Smooth muscle cell (in vitro differentiated cells): ENCODE measurements around the gene PHOX2A. TPM values are rescaled to one million over a fixed set of nuclear protein-coding genes. Genes with fewer than 3 reads are reported as not detected.
A peak's percentile ranks its signal among the peaks of the same experiment; 100 is the strongest.

Experiments
- DNase-seq: peaks from one replicate; lab custom pipeline; 2025; ENCODE audit not compliant: unreplicated experiment; lab: John Stamatoyannopoulos, UW
- H2AFZ ChIP-seq: fragments of 200-600 bp; sonication (generic); 2 replicates; pipeline ENCODE4 v1.6.0; 2016; ENCODE audit warnings: antibody characterized with exemption, low read depth, mild to moderate bottlenecking
- H3F3A ChIP-seq: fragments of 200-600 bp; sonication (generic); 2 replicates; pipeline ENCODE4 v1.6.0; 2017; ENCODE audit warnings: antibody characterized with exemption, low read depth
- H3K27ac ChIP-seq: fragments of 200-600 bp; sonication (generic); 2 replicates; pipeline ENCODE4 v1.5.1; 2016; ENCODE audit warnings: low read depth, mild to moderate bottlenecking
- H3K27me3 ChIP-seq: fragments of 200-600 bp; sonication (generic); 2 replicates; pipeline ENCODE4 v1.6.1; 2016; ENCODE audit warnings: low read depth, mild to moderate bottlenecking
- H3K36me3 ChIP-seq: fragments of 200-600 bp; sonication (generic); 2 replicates; pipeline ENCODE4 v1.5.1; 2016; ENCODE audit warnings: low read depth
- H3K4me1 ChIP-seq: fragments of 200-600 bp; sonication (generic); 2 replicates; pipeline ENCODE4 v1.5.1; 2016; ENCODE audit warnings: low read depth
- H3K4me2 ChIP-seq: fragments of 200-600 bp; sonication (generic); 2 replicates; pipeline ENCODE4 v1.6.0; 2016; ENCODE audit warnings: mild to moderate bottlenecking
- H3K4me3 ChIP-seq: fragments of 200-600 bp; sonication (generic); 2 replicates; pipeline ENCODE4 v1.5.1; 2016; ENCODE audit warnings: mild to moderate bottlenecking
- H3K79me2 ChIP-seq: fragments of 200-600 bp; sonication (generic); 2 replicates; pipeline ENCODE4 v1.6.0; 2016; ENCODE audit warnings: low read depth, mild to moderate bottlenecking
- H3K9ac ChIP-seq: fragments of 200-600 bp; sonication (generic); 2 replicates; pipeline ENCODE4 v1.6.0; 2016; ENCODE audit warnings: low read depth
- H3K9me3 ChIP-seq: fragments of 200-600 bp; sonication (generic); replicated peaks from 2 replicates; pipeline ENCODE4 v1.5.1; 2016; ENCODE audit warnings: low read depth
- H4K20me1 ChIP-seq: fragments of 200-600 bp; sonication (generic); 2 replicates; pipeline ENCODE4 v1.6.0; 2016; ENCODE audit warnings: low read depth
- WGBS: methylation state at CpG from one replicate; pipeline ENCODE4 v1.1.7; 2016; ENCODE audit warnings: low lambda C conversion rate; 5-methylcytosine and 5-hydroxymethylcytosine counted together
- polyA plus RNA-seq: library from polyadenylated mRNA; unstranded; fragments of >200 nt; fragmentation: Nextera tagmentation; extraction: Ambion mirVana; gene quantifications from 2 replicates; pipeline ENCODE4 v1.2.1, GENCODE V29; 2016
- total RNA-seq: library from RNA; depleted of rRNA; stranded (reverse); fragments of >200 nt; gene quantifications from 2 replicates; pipeline ENCODE4 v1.2.3, GENCODE V29; 2014
- TF ChIP-seq, protein P1 (sequence below): fragments of 200-600 bp; sonication (generic); IDR thresholded peaks from 2 replicates; pipeline ENCODE4 v1.5.1; 2017; ENCODE audit warnings: borderline replicate concordance, mild to moderate bottlenecking, antibody characterized with exemption; ENCODE audit not compliant: insufficient read depth, poor library complexity, severe bottlenecking

The PHOX2A gene
- total and polyA plus RNA-seq, 2 experiments from 2014 or later, result 0.13 TPM; not detected in 1

DNA sequence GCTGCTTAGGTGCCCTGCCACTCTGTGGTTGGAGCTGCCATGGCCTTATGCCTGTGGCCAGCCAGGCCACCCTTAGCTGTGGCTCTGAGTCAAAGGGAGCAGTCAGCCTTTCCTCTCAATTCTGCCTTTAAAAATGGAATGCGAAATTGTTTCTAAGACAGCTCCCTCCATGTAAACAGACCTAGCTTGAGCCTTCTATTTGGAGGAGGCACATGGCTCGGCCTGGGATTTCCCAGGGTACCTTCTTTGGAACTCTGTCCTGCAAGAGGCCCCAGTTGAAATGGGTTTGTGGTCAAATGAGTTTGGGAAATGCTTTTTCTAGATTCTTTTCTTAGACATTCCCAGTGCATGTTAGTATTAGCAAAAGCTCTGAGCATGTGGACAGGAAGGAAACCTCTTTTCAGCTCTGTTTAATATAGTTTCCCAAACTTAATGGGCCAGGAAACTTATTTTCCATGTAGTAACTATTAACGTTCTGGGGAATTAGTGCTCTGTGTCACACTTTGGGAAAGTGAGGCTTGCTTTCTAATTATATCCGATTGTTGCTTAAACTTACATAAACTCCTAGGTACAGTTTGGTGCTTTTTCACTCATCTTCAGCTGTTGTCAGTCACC is 7.8 kb downstream of the PHOX2A start:
- WGBS, result 86% methylated on average over 4 of the region's 4 CpGs

DNA sequence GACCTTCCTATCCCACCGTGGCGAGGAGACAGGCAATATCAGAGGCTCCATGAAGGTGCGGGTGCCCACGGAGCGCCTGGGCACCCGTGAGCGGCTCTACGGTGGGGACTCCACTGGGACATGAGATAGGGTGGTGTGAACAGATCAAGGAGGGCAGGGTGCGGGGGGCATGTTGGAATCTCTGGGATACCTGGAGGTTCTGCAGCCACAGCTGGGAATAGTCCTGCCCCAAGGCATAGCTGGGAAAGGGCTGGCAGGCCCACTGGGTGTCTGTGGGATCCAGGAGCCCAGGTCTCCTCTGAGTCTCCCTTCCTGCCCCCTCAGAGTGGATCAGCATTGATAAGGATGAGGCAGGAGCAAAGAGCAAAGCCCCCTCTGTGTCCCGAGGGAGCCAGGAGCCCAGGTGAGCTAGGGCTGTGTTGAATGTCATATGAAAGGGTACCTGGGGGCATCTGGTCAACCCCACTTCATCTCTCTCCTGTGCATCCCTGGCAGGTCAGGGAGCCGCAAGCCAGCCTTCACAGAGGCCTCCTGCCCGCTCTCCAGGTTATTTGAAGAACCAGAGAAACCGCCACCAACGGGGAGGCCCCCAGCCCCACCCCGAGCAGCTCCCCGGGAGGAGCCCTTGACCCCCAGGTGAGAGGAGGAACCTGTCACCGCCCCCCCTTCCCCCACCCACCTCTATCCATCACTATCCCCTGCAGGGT is 8.5 kb downstream of the PHOX2A start:
- DNase-seq, result no peak
- no peaks in the 10 kb centered on the region for H3K36me3 ChIP-seq
- no peak overlapping the region for H3K27ac ChIP-seq
- 94% methylated on average over 17 of the region's 17 CpGs for WGBS
- H3K4me1 ChIP-seq, result peaks cover 16% of the 10 kb centered on the region
- H3K4me2 ChIP-seq, result no peak overlapping the region
- H4K20me1 ChIP-seq, result peaks cover 80% of the 10 kb centered on the region
- H3F3A ChIP-seq, result peaks cover 29% of the 10 kb centered on the region
- TF ChIP-seq, protein P1, sequence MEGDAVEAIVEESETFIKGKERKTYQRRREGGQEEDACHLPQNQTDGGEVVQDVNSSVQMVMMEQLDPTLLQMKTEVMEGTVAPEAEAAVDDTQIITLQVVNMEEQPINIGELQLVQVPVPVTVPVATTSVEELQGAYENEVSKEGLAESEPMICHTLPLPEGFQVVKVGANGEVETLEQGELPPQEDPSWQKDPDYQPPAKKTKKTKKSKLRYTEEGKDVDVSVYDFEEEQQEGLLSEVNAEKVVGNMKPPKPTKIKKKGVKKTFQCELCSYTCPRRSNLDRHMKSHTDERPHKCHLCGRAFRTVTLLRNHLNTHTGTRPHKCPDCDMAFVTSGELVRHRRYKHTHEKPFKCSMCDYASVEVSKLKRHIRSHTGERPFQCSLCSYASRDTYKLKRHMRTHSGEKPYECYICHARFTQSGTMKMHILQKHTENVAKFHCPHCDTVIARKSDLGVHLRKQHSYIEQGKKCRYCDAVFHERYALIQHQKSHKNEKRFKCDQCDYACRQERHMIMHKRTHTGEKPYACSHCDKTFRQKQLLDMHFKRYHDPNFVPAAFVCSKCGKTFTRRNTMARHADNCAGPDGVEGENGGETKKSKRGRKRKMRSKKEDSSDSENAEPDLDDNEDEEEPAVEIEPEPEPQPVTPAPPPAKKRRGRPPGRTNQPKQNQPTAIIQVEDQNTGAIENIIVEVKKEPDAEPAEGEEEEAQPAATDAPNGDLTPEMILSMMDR, result no peak
- peaks cover 6% of the 10 kb centered on the region for H3K27me3 ChIP-seq
- H2AFZ ChIP-seq, result no peak overlapping the region
- no peaks in the 10 kb centered on the region for H3K79me2 ChIP-seq
- no peak overlapping the region for H3K9ac ChIP-seq
- H3K4me3 ChIP-seq, result no peak overlapping the region
- H3K9me3 ChIP-seq, result no peaks in the 10 kb centered on the region

More for the DNA sequence above, 7.8 kb downstream of the PHOX2A start:
- no peak overlapping the region for H3K9ac ChIP-seq
- H3K27me3 ChIP-seq, result peaks cover 13% of the 10 kb centered on the region
- H3K79me2 ChIP-seq, result no peaks in the 10 kb centered on the region
- H4K20me1 ChIP-seq, result peaks cover 73% of the 10 kb centered on the region
- H3K27ac ChIP-seq, result peak overlapping the region; percentile 8
- H3K4me3 ChIP-seq, result no peak overlapping the region
- DNase-seq, result no peak
- H3K4me1 ChIP-seq, result peaks cover 16% of the 10 kb centered on the region
- no peak overlapping the region for H2AFZ ChIP-seq
- no peak overlapping the region for H3K4me2 ChIP-seq
- H3K9me3 ChIP-seq, result no peaks in the 10 kb centered on the region
- TF ChIP-seq, protein P1, result no peak
- H3K36me3 ChIP-seq, result no peaks in the 10 kb centered on the region
- H3F3A ChIP-seq, result peaks cover 29% of the 10 kb centered on the region

DNA sequence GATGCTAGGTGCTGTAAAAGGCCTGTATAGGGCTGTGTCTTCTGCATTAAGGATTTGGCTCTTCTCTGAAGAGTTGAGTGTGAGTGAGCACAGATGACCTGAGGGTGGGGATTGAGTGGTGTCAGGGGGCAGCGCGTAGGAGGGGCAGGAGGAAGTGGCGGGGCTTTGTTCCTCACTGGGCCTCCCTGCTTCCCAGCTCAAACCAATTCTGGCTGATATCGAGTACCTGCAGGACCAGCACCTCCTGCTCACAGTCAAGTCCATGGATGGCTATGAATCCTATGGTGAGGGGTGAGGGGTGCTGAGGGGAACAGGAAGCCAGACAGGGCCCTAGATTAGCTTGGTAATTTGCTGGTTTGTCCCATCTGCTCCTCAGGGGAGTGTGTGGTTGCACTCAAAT is 9.1 kb downstream of the PHOX2A start:
- no peak for DNase-seq
- 95% methylated on average over 4 of the region's 4 CpGs for WGBS
- H3K4me2 ChIP-seq, result no peak overlapping the region
- no peaks in the 10 kb centered on the region for H3K36me3 ChIP-seq
- no peaks in the 10 kb centered on the region for H3K9me3 ChIP-seq
- H3K27ac ChIP-seq, result no peak overlapping the region
- no peak overlapping the region for H3K9ac ChIP-seq
- no peak overlapping the region for H3K4me3 ChIP-seq
- H3K79me2 ChIP-seq, result no peaks in the 10 kb centered on the region
- H3F3A ChIP-seq, result peaks cover 29% of the 10 kb centered on the region
- peaks cover 86% of the 10 kb centered on the region for H4K20me1 ChIP-seq
- TF ChIP-seq, protein P1, result no peak
- no peak overlapping the region for H2AFZ ChIP-seq
- H3K27me3 ChIP-seq, result peaks cover under 1% of the 10 kb centered on the region
- H3K4me1 ChIP-seq, result peaks cover 10% of the 10 kb centered on the region
